K562 (cell line): ENCODE measurements around the gene LRRC3. TPM values are rescaled to one million over a fixed set of nuclear protein-coding genes. Genes with fewer than 3 reads are reported as not detected.

Experiments used
- CREB3 ChIP-seq: fragments of 450-650 bp; conservative IDR thresholded peaks from 2 replicates; pipeline ENCODE4 v1.6.1; 2016; ENCODE audit warnings: missing genetic modification characterization, low read depth, mild to moderate bottlenecking, missing compliant biosample characterization, moderate library complexity
- HNRNPL ChIP-seq: fragments of 200-400 bp; formaldehyde crosslinking; IDR thresholded peaks from 2 replicates; pipeline ENCODE4 v1.6.1; 2017; ENCODE audit warnings: low read depth, mild to moderate bottlenecking, low read length
- RBM15 ChIP-seq: fragments of 200-400 bp; formaldehyde crosslinking; IDR thresholded peaks from 2 replicates; pipeline ENCODE4 v1.6.1; 2018; ENCODE audit warnings: mild to moderate bottlenecking, low read length, moderate library complexity; ENCODE audit not compliant: insufficient read depth
- ZNF76 ChIP-seq: fragments of 250-450 bp; sonication (Bioruptor Pico); IDR thresholded peaks from 2 replicates; pipeline ENCODE4 v1.4.0; 2020; ENCODE audit warnings: mild to moderate bottlenecking, moderate library complexity, borderline replicate concordance
- polyA plus RNA-seq, 8 experiments: library from polyadenylated mRNA; depleted of rRNA in 4 of 8; stranded (reverse) in 5 of 8; unstranded in 3 of 8; fragments of >200 nt; fragmentation: Nextera tagmentation in 2 of 8; fragmentation: Illumina TruSeq in 1 of 8; extraction: Ambion mirVana in 2 of 8; extraction: Trizol in 1 of 8; gene quantifications; 2 replicates each; pipeline versions ENCODE4 v1.2.1 to v1.2.3, GENCODE V29; 2011 to 2014; ENCODE audit warnings: inconsistent platforms in 1 of 8, missing spikeins in 1 of 8
- total RNA-seq, 7 experiments: library from RNA; depleted of rRNA in 6 of 7; stranded (reverse); fragments of >200 nt in 6 of 7; fragmentation: Illumina TruSeq in 2 of 7; extraction: Trizol in 2 of 7; gene quantifications; 2 replicates each; pipeline versions ENCODE4 v1.2.1 to v1.2.3, GENCODE V29; 2011 to 2021; ENCODE audit warnings: low replicate concordance in 1 of 7
- TF ChIP-seq, protein P1 (sequence below): fragments of 450-650 bp; conservative IDR thresholded peaks from 2 replicates; pipeline ENCODE4 v1.6.1; 2016; ENCODE audit warnings: missing genetic modification characterization, low read depth, mild to moderate bottlenecking, control low read depth, missing compliant biosample characterization
- TF ChIP-seq, protein P2 (sequence below), 3 experiments: fragments of 200-800 bp in 1 of 3; fragments of 250-450 bp in 1 of 3; fragments of 450-650 bp in 1 of 3; sonication (Bioruptor Pico) in 1 of 3; sonication (Bioruptor generic) in 1 of 3; formaldehyde crosslinking in 1 of 3; IDR thresholded peaks; 2 replicates each; pipeline versions ENCODE4 v1.6.1 to v1.8.0; 2016 to 2022; ENCODE audit warnings: mild to moderate bottlenecking in 2 of 3, missing genetic modification characterization in 2 of 3, missing compliant biosample characterization in 1 of 3, moderate library complexity in 1 of 3
- TF ChIP-seq, protein P3 (sequence below): fragments of 450-650 bp; IDR thresholded peaks from 2 replicates; pipeline ENCODE4 v1.6.1; 2018; ENCODE audit warnings: mild to moderate bottlenecking, low read depth; ENCODE audit not compliant: partially characterized antibody

The LRRC3 gene
- total and polyA plus RNA-seq, 9 of the 15 experiments (the other 6 are each of a cell fraction or from before 2014, with no cell fraction given) = 0.04 TPM; not detected in 7

- TF ChIP-seq, protein P1, sequence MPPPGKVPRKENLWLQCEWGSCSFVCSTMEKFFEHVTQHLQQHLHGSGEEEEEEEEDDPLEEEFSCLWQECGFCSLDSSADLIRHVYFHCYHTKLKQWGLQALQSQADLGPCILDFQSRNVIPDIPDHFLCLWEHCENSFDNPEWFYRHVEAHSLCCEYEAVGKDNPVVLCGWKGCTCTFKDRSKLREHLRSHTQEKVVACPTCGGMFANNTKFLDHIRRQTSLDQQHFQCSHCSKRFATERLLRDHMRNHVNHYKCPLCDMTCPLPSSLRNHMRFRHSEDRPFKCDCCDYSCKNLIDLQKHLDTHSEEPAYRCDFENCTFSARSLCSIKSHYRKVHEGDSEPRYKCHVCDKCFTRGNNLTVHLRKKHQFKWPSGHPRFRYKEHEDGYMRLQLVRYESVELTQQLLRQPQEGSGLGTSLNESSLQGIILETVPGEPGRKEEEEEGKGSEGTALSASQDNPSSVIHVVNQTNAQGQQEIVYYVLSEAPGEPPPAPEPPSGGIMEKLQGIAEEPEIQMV (tag) = no peak
- TF ChIP-seq, protein P2, sequence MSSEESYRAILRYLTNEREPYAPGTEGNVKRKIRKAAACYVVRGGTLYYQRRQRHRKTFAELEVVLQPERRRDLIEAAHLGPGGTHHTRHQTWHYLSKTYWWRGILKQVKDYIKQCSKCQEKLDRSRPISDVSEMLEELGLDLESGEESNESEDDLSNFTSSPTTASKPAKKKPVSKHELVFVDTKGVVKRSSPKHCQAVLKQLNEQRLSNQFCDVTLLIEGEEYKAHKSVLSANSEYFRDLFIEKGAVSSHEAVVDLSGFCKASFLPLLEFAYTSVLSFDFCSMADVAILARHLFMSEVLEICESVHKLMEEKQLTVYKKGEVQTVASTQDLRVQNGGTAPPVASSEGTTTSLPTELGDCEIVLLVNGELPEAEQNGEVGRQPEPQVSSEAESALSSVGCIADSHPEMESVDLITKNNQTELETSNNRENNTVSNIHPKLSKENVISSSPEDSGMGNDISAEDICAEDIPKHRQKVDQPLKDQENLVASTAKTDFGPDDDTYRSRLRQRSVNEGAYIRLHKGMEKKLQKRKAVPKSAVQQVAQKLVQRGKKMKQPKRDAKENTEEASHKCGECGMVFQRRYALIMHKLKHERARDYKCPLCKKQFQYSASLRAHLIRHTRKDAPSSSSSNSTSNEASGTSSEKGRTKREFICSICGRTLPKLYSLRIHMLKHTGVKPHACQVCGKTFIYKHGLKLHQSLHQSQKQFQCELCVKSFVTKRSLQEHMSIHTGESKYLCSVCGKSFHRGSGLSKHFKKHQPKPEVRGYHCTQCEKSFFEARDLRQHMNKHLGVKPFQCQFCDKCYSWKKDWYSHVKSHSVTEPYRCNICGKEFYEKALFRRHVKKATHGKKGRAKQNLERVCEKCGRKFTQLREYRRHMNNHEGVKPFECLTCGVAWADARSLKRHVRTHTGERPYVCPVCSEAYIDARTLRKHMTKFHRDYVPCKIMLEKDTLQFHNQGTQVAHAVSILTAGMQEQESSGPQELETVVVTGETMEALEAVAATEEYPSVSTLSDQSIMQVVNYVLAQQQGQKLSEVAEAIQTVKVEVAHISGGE (CRISPR knock-in tag; IDR thresholded peaks at IDR 0.05) = no peak
- TF ChIP-seq HNRNPL = no peak
- no peak for TF ChIP-seq CREB3 (tag)
- TF ChIP-seq RBM15 = no peak
- TF ChIP-seq ZNF76 (CRISPR knock-in tag) = no peak
- TF ChIP-seq, protein P3, sequence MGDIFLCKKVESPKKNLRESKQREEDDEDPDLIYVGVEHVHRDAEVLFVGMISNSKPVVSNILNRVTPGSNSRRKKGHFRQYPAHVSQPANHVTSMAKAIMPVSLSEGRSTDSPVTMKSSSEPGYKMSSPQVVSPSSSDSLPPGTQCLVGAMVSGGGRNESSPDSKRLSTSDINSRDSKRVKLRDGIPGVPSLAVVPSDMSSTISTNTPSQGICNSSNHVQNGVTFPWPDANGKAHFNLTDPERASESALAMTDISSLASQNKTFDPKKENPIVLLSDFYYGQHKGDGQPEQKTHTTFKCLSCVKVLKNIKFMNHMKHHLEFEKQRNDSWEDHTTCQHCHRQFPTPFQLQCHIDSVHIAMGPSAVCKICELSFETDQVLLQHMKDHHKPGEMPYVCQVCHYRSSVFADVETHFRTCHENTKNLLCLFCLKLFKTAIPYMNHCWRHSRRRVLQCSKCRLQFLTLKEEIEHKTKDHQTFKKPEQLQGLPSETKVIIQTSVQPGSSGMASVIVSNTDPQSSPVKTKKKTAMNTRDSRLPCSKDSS = no peak
Measured at GRCh38 chr21:44462086-44462833, 7.0 kb downstream of the LRRC3 start (continued).
